Dedifferentiated amniotic fluid mesenchymal stem cell (primary cell): Measurements from ENCODE around the gene METTL4.
A peak's percentile ranks its signal among the peaks of the same experiment; 100 is the strongest.
"Not testable (repeated sequence)": the region's sequence is repeated elsewhere in the genome, so short reads cannot be mapped to it uniquely, and the experiment has no call there.

Experiments
- DNase-seq: peaks from one replicate; pipeline ENCODE4 v3.0.0-alpha.2; 2016; ENCODE audit errors: extremely low spot score

The METTL4 gene

DNA sequence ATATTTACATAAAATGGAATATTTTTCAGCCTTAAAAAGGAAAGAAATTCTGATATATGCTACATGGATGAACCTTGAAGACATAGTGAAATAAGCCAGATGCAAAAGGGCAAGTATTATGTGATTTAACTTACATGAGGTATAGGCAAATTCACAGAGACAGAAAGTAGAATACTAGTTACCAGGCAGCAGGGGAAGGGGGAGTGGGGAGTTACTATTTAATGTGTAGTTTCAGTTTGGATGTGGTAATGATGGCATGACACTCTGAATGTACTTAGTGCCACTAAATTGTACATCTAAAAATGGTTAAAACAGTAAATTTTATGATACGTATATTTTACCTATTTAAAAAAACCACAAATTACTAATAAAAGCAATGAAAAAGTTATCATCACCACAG is 12.1 kb downstream of the METTL4 start:
- no peak for DNase-seq

DNA sequence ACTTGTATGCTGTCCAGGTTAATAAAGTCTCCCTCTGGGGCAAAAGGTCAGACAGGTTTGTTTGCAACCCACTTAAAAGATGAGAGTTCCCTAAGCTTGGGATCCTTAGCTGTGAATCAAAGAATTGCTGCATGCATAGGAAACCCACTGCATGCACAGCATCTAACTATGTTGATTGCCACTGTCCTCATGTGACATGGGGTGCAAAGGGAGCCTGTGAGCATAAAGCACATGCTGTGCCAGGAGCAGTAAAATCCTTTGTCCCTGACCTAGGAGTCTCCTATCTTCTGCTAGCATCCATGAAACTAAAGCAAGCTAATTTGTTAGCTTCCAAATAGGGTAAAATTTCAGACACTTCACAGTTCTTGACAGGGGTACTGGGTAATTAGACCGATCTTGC is 13.8 kb downstream of the METTL4 start:
- no peak for DNase-seq

DNA sequence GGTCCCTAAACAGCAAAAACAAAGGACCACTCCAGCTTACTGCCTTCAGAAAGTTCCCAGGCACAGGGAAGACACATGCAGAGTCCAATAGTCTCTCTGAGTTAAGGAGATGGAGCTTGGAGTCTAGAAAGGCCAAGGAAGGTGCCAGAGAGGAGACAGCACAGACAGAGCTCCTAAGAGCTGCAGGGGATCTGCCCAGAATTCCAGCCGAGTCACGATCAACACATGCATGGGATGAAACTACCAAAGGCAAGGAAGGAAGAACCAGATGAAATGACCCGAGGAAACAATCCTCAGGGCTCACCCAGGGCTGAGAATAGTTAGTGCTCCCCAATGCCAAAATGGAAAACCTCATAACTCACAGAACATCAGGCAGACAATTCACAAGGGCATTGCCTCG is 15.4 kb downstream of the METTL4 start:
- no peak for DNase-seq

DNA sequence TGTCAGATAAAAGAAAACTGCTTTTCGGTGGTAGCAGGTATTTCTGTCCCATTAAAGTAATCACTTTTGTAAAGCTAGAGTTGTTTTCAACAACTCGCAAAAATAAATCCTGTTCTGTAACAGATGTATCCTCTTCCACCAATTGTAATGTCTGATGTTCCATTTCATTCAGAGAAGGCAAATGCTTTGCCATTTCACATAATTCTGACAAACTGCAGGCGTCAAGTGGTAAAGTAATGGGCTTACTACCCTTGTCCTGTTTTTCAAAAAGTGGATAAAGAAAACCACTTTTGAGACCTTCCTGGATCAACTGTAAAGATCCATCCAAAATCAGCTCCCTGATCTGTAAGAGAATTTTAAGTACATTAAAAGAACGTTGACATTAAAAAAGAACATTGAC is 16.6 kb downstream of the METTL4 start:
- DNase-seq: no peak

- no peak for DNase-seq
Measured at GRCh38 chr18:2551425-2551824, 19.9 kb downstream of the METTL4 start.

GRCh38 chr18:2549462-2549861 is 21.8 kb downstream of the METTL4 start:
- DNase-seq: no peak

- peak; percentile 62 for DNase-seq
Measured at GRCh38 chr18:2547477-2548087, 23.7 kb downstream of the METTL4 start.

GRCh38 chr18:2545155-2545554 is 26.1 kb downstream of the METTL4 start:
- no peak for DNase-seq

DNA sequence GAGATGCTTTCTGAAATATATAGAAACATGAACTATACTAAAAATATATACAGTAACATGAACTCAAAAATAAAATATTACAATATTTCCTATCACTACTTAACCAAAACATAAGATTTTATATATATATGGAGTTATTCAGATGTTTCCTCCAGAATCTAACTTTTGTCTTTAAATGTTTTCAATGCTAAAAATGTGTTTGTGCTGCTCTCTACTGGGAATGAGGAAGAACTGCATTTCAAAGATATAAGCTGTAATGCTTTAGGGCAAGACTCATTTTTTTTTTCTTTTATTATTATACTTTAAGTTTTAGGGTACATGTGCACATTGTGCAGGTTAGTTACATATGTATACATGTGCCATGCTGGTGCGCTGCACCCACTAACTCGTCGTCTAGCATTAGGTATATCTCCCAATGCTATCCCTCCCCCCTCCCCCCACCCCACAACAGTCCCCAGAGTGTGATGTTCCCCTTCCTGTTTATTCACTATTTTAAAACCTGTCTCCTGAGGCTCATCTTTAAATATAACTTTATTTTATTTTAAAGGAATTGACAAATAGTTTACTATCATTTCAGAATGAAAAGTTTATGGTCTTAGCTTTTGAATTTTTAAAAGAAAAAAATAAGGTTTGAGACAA is 29.3 kb downstream of the METTL4 start:
- DNase-seq: peak; percentile 61

- DNase-seq: no peak
Measured at GRCh38 chr18:2540575-2540974, 30.7 kb downstream of the METTL4 start.

- no peak for DNase-seq
Measured at GRCh38 chr18:2538844-2539243, 32.5 kb downstream of the METTL4 start.

GRCh38 chr18:2538236-2538635 is 33.1 kb downstream of the METTL4 start:
- DNase-seq: no peak

- DNase-seq: no peak
Measured at GRCh38 chr18:2537296-2537695, 34.0 kb downstream of the METTL4 start.

GRCh38 chr18:2536493-2536892 is 34.8 kb downstream of the METTL4 start:
- DNase-seq: peak; percentile 69

GRCh38 chr18:2536063-2536462 is 35.2 kb downstream of the METTL4 start:
- no peak for DNase-seq

- DNase-seq: no peak
Measured at GRCh38 chr18:2535419-2535910, 35.8 kb downstream of the METTL4 start.

- DNase-seq: no peak
Measured at GRCh38 chr18:2534906-2535305, 36.4 kb downstream of the METTL4 start.

GRCh38 chr18:2532797-2533196 is 38.5 kb downstream of the METTL4 start:
- DNase-seq: no peak

DNA sequence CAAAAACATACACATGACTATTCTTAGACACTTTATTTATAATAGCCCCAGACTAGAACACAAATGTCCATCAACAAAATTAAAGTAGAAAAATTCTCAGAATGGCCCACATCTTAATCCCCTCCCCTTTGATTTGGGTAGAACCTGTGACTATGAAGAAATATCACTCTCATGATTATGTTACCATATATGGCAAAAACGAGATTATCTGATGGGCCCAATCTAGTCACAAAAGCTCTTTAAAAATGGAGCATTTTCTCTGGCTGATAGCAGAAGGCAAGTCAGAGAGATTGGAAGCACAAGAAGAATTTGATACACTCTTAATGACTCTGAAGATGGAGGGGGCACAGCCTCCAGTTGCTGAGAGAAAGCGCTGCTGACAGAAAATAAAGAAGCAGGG is 39.6 kb downstream of the METTL4 start:
- no peak for DNase-seq

DNA sequence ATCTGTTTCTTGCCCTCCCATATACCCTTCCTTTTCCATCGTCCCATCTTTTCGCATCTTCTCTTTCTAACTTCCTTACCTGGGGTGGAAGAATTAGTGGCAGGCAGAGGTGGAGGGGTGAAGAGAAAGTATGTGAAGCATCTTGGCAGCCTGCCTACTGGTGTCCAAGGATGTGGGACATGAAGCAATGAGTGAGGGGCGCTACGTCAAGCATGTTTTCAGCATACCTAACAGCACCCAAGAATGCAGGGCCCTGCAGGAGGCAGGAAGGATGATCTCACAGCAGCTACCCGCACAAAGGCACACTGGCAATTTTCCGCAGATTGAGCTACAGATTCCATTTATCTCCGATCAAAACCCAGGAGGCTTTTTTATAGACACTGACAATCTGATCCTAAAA is 42.2 kb downstream of the METTL4 start:
- DNase-seq: no peak

- no peak for DNase-seq
Measured at GRCh38 chr18:2526329-2526728, 45.0 kb downstream of the METTL4 start.

DNA sequence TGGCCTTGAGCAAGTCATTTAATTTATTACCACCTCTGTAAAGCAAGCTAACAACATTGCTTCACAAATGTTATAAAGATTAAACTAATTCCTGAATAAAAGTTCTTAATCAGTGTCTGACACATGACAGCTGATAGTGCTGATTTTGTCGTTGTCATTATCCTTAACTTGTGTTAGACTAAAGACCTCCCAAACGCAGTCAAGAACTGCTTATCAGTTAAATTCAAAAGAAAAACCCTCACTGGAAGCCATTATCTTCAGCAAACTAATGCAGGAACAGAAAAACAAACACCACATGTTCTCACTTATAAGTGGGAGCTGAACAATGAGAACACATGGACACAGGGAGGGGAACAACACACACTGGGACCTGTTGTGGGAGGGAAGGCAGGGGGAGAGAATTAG is 46.5 kb downstream of the METTL4 start:
- not testable (repeated sequence) for DNase-seq

GRCh38 chr18:2522112-2522511 is 49.2 kb downstream of the METTL4 start:
- no peak for DNase-seq

DNA sequence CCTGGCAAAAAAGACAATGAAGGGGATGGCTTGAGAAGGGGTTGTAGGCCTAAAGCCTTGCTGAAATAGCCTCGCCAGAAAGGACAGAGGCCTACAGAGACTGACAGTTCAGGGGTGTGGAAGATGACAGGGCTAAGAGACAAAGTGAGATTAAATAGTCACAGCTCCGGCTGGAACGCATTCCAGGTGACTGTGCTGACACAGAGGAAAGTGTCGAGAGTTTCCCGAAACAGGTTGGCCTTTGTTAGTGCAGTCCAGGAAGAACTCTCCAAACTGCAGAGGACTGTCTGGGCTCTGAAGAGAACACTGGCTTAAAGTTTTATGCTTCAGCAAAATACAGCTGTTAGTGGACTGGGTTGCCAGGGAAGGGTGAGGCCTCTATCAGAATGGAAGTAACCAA is 52.8 kb downstream of the METTL4 start:
- no peak for DNase-seq
